H1 (cell line): ENCODE measurements around the gene LMAN1L. TPM values are rescaled to one million over a fixed set of nuclear protein-coding genes. Genes with fewer than 3 reads are reported as not detected.

ENCODE experiments used
- CTCF ChIA-PET: fragments of 300-600 bp; sonication (Branson Sonifier 250); formaldehyde crosslinking; loops from one replicate; lab custom pipeline; 2021; ENCODE audit not compliant: partially characterized antibody; lab: Charles Lee
- POLR2A ChIA-PET: fragments of 300-600 bp; sonication (Branson Sonifier 250); formaldehyde crosslinking; loops from one replicate; lab custom pipeline; 2021; ENCODE audit warnings: inconsistent platforms; ENCODE audit not compliant: partially characterized antibody; lab: Charles Lee
- DNase-seq, 2 experiments: peaks; one replicate each; pipeline versions ENCODE4 v3.0.0 to v3.0.0-alpha.2; 2010 to 2022; ENCODE audit warnings: low spot score in 2 of 2, low read depth in 1 of 2, mixed read lengths in 1 of 2
- FAIRE-seq: peaks from 2 replicates; lab custom pipeline; 2011; peaks lifted over from hg19 to GRCh38; lab: Jason Lieb, UNC
- H2AFZ ChIP-seq: 2 replicates; pipeline ENCODE4 v1.8.1; 2012; ENCODE audit warnings: low read length, inconsistent platforms
- H2AK5ac ChIP-seq: 2 replicates; pipeline ENCODE4 v1.6.1; 2013; ENCODE audit warnings: low read depth, low read length
- H2BK120ac ChIP-seq: replicated peaks from 2 replicates; pipeline ENCODE3; 2013; ENCODE audit warnings: low read depth, low read length, inconsistent platforms
- H2BK12ac ChIP-seq: 2 replicates; pipeline ENCODE4 v1.6.1; 2013; ENCODE audit warnings: low read depth, low read length
- H2BK15ac ChIP-seq: 2 replicates; pipeline ENCODE4 v1.6.1; 2013; ENCODE audit warnings: low read length
- H2BK20ac ChIP-seq: 2 replicates; pipeline ENCODE4 v1.6.1; 2013; ENCODE audit warnings: low read length
- H2BK5ac ChIP-seq: 2 replicates; pipeline ENCODE4 v1.6.1; 2013; ENCODE audit warnings: low read depth, low read length
- H3K14ac ChIP-seq: 2 replicates; pipeline ENCODE4 v1.6.1; 2013; ENCODE audit warnings: inconsistent platforms; ENCODE audit not compliant: insufficient read length
- H3K18ac ChIP-seq: 2 replicates; pipeline ENCODE4 v1.6.1; 2013; ENCODE audit warnings: low read length; ENCODE audit errors: extremely low read depth
- H3K23ac ChIP-seq: 2 replicates; pipeline ENCODE4 v1.6.1; 2013; ENCODE audit warnings: inconsistent platforms; ENCODE audit not compliant: insufficient read length
- H3K23me2 ChIP-seq: 2 replicates; pipeline ENCODE4 v1.6.1; 2013; ENCODE audit warnings: low read depth, low read length
- H3K27ac ChIP-seq: 2 replicates; pipeline ENCODE4 v1.6.1; 2011; ENCODE audit warnings: low read depth, low read length, inconsistent platforms
- H3K27me3 ChIP-seq, 4 experiments: replicated peaks in 1 of 4; 1 replicate in 1 of 4; 2 replicates in 3 of 4; pipeline versions ENCODE4 v1.6.1 to v1.8.1; 2011 to 2013; ENCODE audit warnings: low read length in 3 of 4, mild to moderate bottlenecking in 3 of 4, inconsistent platforms in 2 of 4, mixed read lengths in 2 of 4, moderate library complexity in 1 of 4; ENCODE audit not compliant: control insufficient read depth in 3 of 4, insufficient read depth in 3 of 4; ENCODE audit errors: extremely low read depth in 1 of 4
- H3K36me3 ChIP-seq, 4 experiments: 2 replicates each; pipeline versions ENCODE4 v1.6.1 to v1.8.1; 2011 to 2013; ENCODE audit warnings: mild to moderate bottlenecking in 4 of 4, low read length in 3 of 4, moderate library complexity in 2 of 4, control low read depth in 1 of 4, inconsistent platforms in 1 of 4; ENCODE audit not compliant: insufficient read depth in 4 of 4, control insufficient read depth in 2 of 4
- H3K4ac ChIP-seq: replicated peaks from 2 replicates; pipeline ENCODE3; 2013; ENCODE audit warnings: low read length, low read depth, mixed read lengths, inconsistent platforms; ENCODE audit not compliant: insufficient read length
- H3K4me1 ChIP-seq, 4 experiments: replicated peaks in 1 of 4; 1 replicate in 1 of 4; 2 replicates in 3 of 4; pipeline versions ENCODE4 v1.6.1 to v1.8.1; 2011 to 2013; ENCODE audit warnings: low read length in 3 of 4, inconsistent platforms in 2 of 4, mixed read lengths in 1 of 4; ENCODE audit not compliant: insufficient read depth in 4 of 4, control insufficient read depth in 3 of 4
- H3K4me2 ChIP-seq, 2 experiments: 2 replicates each; pipeline versions ENCODE4 v1.6.1 to v1.8.1; 2011 to 2013; ENCODE audit warnings: low read depth in 2 of 2, low read length in 2 of 2, control low read depth in 1 of 2, inconsistent platforms in 1 of 2, mild to moderate bottlenecking in 1 of 2; ENCODE audit not compliant: insufficient read depth in 1 of 2
- H3K4me3 ChIP-seq, 4 experiments: fragments of 200-600, 300-600 bp in 1 of 4; sonication (generic), shearing (Covaris generic), sonication (Bioruptor Twin) in 1 of 4; 2 replicates each; pipeline versions ENCODE4 v1.5.1 to v1.8.1; 2011 to 2016; ENCODE audit warnings: low read length in 4 of 4, low read depth in 3 of 4, control low read depth in 2 of 4, inconsistent platforms in 2 of 4, mild to moderate bottlenecking in 2 of 4, mixed read lengths in 1 of 4, moderate library complexity in 1 of 4; ENCODE audit not compliant: insufficient read depth in 2 of 4; ENCODE audit errors: extremely low read depth in 1 of 4
- H3K56ac ChIP-seq: replicated peaks from 2 replicates; pipeline ENCODE3; 2013; ENCODE audit warnings: low read depth, mild to moderate bottlenecking, mixed read lengths, low read length, inconsistent platforms; ENCODE audit not compliant: insufficient read length
- H3K79me1 ChIP-seq: 2 replicates; pipeline ENCODE4 v1.6.1; 2013; ENCODE audit warnings: low read depth, low read length, control low read depth
- H3K79me2 ChIP-seq, 2 experiments: 2 replicates each; pipeline versions ENCODE4 v1.6.1 to v1.8.1; 2012 to 2013; ENCODE audit warnings: low read length in 2 of 2, mild to moderate bottlenecking in 2 of 2, inconsistent platforms in 1 of 2; ENCODE audit not compliant: insufficient read depth in 2 of 2, control insufficient read depth in 1 of 2
- H3K9ac ChIP-seq, 4 experiments: replicated peaks in 1 of 4; 1 replicate in 1 of 4; 2 replicates in 3 of 4; pipeline versions ENCODE4 v1.6.1 to v1.8.1; 2011 to 2013; ENCODE audit warnings: low read depth in 3 of 4, low read length in 3 of 4, control low read depth in 2 of 4, mild to moderate bottlenecking in 2 of 4, moderate library complexity in 2 of 4, inconsistent platforms in 1 of 4; ENCODE audit errors: extremely low read depth in 1 of 4
- H3K9me3 ChIP-seq, 2 experiments: 2 replicates each; pipeline versions ENCODE4 v1.6.1 to v1.8.1; 2012 to 2013; ENCODE audit warnings: mild to moderate bottlenecking in 2 of 2, moderate library complexity in 2 of 2, control low read depth in 1 of 2, inconsistent platforms in 1 of 2, low read depth in 1 of 2, low read length in 1 of 2, mixed read lengths in 1 of 2; ENCODE audit not compliant: insufficient read depth in 2 of 2
- H4K20me1 ChIP-seq, 2 experiments: replicated peaks in 1 of 2; 2 replicates each; pipeline versions ENCODE3 to v1.8.1; 2011 to 2013; ENCODE audit warnings: inconsistent platforms in 2 of 2, low read length in 2 of 2, mild to moderate bottlenecking in 1 of 2; ENCODE audit not compliant: insufficient read depth in 2 of 2, control insufficient read depth in 1 of 2
- H4K5ac ChIP-seq: 2 replicates; pipeline ENCODE4 v1.6.1; 2013; ENCODE audit warnings: low read length, low read depth, mixed read lengths, inconsistent platforms; ENCODE audit not compliant: insufficient read length
- H4K8ac ChIP-seq: 2 replicates; pipeline ENCODE4 v1.8.0; 2013; ENCODE audit warnings: mild to moderate bottlenecking, moderate library complexity, low read length, inconsistent platforms; ENCODE audit not compliant: insufficient read depth; ENCODE audit errors: extremely low read depth
- H4K91ac ChIP-seq: replicated peaks from 2 replicates; pipeline ENCODE3; 2013; ENCODE audit warnings: low read length, mixed read lengths, inconsistent platforms; ENCODE audit not compliant: insufficient read length
- RFX5 ChIP-seq: IDR thresholded peaks from 2 replicates; pipeline ENCODE4 v1.6.1; 2011; ENCODE audit warnings: low read depth, low read length, improper control_type of control experiment, borderline replicate concordance
- SIN3A ChIP-seq, 2 experiments: IDR thresholded peaks in 1 of 2; conservative IDR thresholded peaks in 1 of 2; 2 replicates each; pipeline ENCODE4 v1.6.1; 2011 to 2012; ENCODE audit warnings: low read length in 2 of 2, improper control_type of control experiment in 1 of 2, low read depth in 1 of 2, mild to moderate bottlenecking in 1 of 2
- WGBS, 2 experiments: shearing (Covaris generic) in 1 of 2; methylation state at CpG; one replicate each; pipeline versions ENCODE4 v1.1.6 to v1.1.7; 2013 to 2015; ENCODE audit warnings: low lambda C conversion rate in 2 of 2, mixed read lengths in 2 of 2, inconsistent platforms in 1 of 2, low coverage in 1 of 2, missing lambda C conversion rate in 1 of 2; ENCODE audit not compliant: insufficient replicate concordance in 2 of 2, insufficient coverage in 1 of 2, insufficient read length in 1 of 2; ENCODE audit errors: extremely low coverage in 1 of 2, missing lambda C conversion rate in 1 of 2; 5-methylcytosine and 5-hydroxymethylcytosine counted together
- polyA plus RNA-seq, 7 experiments: library from polyadenylated mRNA; depleted of rRNA in 3 of 7; stranded (reverse) in 5 of 7; unstranded in 2 of 7; fragments of >200 nt in 5 of 7; fragments of 200-250 nt in 2 of 7; gene quantifications; 1 replicate in 5 of 7; 2 replicates in 1 of 7; 4 replicates in 1 of 7; pipeline versions ENCODE4 v1.2.1 to v1.2.3, GENCODE V29; 2011 to 2013; ENCODE audit warnings: missing spikeins in 2 of 7, mixed read lengths in 2 of 7
- total RNA-seq: library from RNA; stranded (reverse); fragmentation: NEBNext Ultra II Directional; extraction: Animal tissue kit (Norgen Biotek cat#: 25700); gene quantifications from 2 replicates; pipeline ENCODE4 v1.2.1, GENCODE V29; 2021
- TF ChIP-seq, protein P1 (sequence below), 3 experiments: IDR thresholded peaks; 1 replicate in 2 of 3; 2 replicates in 1 of 3; pipeline versions ENCODE4 v1.5.1 to v1.6.1; 2011; ENCODE audit warnings: low read length in 3 of 3, mild to moderate bottlenecking in 3 of 3, inconsistent platforms in 2 of 3, low read depth in 1 of 3, moderate library complexity in 1 of 3; ENCODE audit not compliant: insufficient read depth in 1 of 3; ENCODE audit errors: control extremely low read depth in 1 of 3

LMAN1L gene
- total and polyA plus RNA-seq, 2 of the 8 experiments (the other 6 are each of a cell fraction or from before 2014, with no cell fraction given), result not detected

GRCh38 chr15:74820056-74820455 lies 7.4 kb downstream of the LMAN1L start:
- POLR2A ChIA-PET, result interaction anchor here (1.1 to 2.6 kb wide), 7 partner anchors 10 to 202 kb away, joined by 3 to 10 read pairs (median 3); no protein-coding TSS in a partner anchor
- Histone ChIP-seq H3K27ac (no peak overlapping the region), H3K9ac (no peak overlapping the region), H4K91ac (no peak overlapping the region), H3K23me2 (0 out of 2 replicates have a peak, but pooled peaks cover 2% of the 10 kb centered on the region), H3K4me3 (no peak overlapping the region), H3K14ac (no peak overlapping the region), H4K20me1 (no peaks in the 10 kb centered on the region), H4K8ac (no peak overlapping the region), H2BK15ac (no peak overlapping the region; the same call in 1 of the 2 replicates), H3K4me1 (peaks cover 0 to 12% (median 6%) of the 10 kb centered on the region in 4 experiments; a peak in 6 of 7 replicates), H3K23ac (no peak overlapping the region), H3K4ac (no peak overlapping the region), H3K79me2 (no peaks in the 10 kb centered on the region), H3K4me2 (no peak overlapping the region), H2AK5ac (no peak overlapping the region), H4K5ac (no peak overlapping the region), H3K9me3 (no peaks in the 10 kb centered on the region), H2BK20ac (no peak overlapping the region), H2BK12ac (no peak overlapping the region), H2BK5ac (no peak overlapping the region), H3K79me1 (no peaks in the 10 kb centered on the region), H2AFZ (no peak overlapping the region), H3K56ac (no peak overlapping the region), H3K18ac (no peak overlapping the region), H2BK120ac (no peak overlapping the region), H3K27me3 (peaks cover 0 to 15% (median 5%) of the 10 kb centered on the region in 4 experiments; a peak in 5 of 7 replicates), H3K36me3 (no peaks in the 10 kb centered on the region)
- 87% methylated on average over 5 of the region's 5 CpGs; no CpG with 5 or more reads in 1 of the 2 experiments for WGBS, 2 experiments
- DNase-seq (no peak), FAIRE-seq (no peak)
- CTCF ChIA-PET, result interaction anchor here (1.0 to 15.7 kb wide), 15 partner anchors 9 to 189 kb away, joined by 3 to 135 read pairs (median 8); no protein-coding TSS in a partner anchor
- TF ChIP-seq, protein P1, sequence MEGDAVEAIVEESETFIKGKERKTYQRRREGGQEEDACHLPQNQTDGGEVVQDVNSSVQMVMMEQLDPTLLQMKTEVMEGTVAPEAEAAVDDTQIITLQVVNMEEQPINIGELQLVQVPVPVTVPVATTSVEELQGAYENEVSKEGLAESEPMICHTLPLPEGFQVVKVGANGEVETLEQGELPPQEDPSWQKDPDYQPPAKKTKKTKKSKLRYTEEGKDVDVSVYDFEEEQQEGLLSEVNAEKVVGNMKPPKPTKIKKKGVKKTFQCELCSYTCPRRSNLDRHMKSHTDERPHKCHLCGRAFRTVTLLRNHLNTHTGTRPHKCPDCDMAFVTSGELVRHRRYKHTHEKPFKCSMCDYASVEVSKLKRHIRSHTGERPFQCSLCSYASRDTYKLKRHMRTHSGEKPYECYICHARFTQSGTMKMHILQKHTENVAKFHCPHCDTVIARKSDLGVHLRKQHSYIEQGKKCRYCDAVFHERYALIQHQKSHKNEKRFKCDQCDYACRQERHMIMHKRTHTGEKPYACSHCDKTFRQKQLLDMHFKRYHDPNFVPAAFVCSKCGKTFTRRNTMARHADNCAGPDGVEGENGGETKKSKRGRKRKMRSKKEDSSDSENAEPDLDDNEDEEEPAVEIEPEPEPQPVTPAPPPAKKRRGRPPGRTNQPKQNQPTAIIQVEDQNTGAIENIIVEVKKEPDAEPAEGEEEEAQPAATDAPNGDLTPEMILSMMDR (IDR thresholded peaks at IDR 0.05; ENCODE audit: control extremely low read depth in 1 of 3, insufficient read depth in 1 of 3, low read depth in 1 of 3, low read length in 3 of 3), result no peak
- TF ChIP-seq SIN3A (conservative IDR thresholded peaks at IDR 0.05 in 1 of 2, IDR thresholded peaks at IDR 0.05 in 1 of 2; ENCODE audit: low read depth in 1 of 2, low read length in 2 of 2) (no peak), RFX5 (no peak)
